PC-9 (cell line): ENCODE results near the gene ZDHHC14.
"Not testable (repeated sequence)": the region's sequence is repeated elsewhere in the genome, so short reads cannot be mapped to it uniquely, and the experiment has no call there.

ENCODE experiments used
- EZH2 ChIP-seq: fragments of 200-600 bp; sonication (generic); IDR thresholded peaks from 2 replicates; pipeline ENCODE4 v1.8.0; 2017; ENCODE audit warnings: antibody characterized with exemption, low read depth
- TF ChIP-seq, protein P1 (sequence below): fragments of 200-600 bp; sonication (generic); conservative IDR thresholded peaks from 2 replicates; pipeline ENCODE4 v1.6.1; 2017; ENCODE audit warnings: mixed run types, antibody characterized with exemption, mild to moderate bottlenecking, moderate library complexity

DNA sequence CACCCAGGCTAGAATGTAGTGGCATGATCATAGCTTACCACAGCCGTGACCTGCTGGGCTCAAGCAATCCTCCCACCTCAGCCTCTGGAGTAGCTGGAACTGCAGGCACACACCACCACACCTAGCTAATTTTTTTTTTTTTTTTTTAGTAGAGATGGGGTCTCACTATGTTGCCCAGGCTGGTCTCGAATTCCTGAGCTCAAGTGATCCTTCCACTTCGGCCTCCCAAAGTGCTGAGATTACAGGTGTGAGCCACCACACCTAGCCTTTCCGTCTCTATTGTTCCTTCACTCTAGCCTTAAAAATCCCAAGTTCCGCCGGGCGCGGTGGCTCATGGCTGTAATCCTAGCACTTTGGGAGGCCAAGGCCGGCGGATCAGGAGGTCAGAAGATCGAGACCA, 14.2 kb downstream of the ZDHHC14 start:
- TF ChIP-seq, protein P1, sequence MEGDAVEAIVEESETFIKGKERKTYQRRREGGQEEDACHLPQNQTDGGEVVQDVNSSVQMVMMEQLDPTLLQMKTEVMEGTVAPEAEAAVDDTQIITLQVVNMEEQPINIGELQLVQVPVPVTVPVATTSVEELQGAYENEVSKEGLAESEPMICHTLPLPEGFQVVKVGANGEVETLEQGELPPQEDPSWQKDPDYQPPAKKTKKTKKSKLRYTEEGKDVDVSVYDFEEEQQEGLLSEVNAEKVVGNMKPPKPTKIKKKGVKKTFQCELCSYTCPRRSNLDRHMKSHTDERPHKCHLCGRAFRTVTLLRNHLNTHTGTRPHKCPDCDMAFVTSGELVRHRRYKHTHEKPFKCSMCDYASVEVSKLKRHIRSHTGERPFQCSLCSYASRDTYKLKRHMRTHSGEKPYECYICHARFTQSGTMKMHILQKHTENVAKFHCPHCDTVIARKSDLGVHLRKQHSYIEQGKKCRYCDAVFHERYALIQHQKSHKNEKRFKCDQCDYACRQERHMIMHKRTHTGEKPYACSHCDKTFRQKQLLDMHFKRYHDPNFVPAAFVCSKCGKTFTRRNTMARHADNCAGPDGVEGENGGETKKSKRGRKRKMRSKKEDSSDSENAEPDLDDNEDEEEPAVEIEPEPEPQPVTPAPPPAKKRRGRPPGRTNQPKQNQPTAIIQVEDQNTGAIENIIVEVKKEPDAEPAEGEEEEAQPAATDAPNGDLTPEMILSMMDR, result not testable (repeated sequence)
- TF ChIP-seq EZH2, result not testable (repeated sequence)
